CD1c-positive myeloid dendritic cell (primary cell): Measurements from ENCODE around the gene PILRA.
"Not testable (repeated sequence)": the region's sequence is repeated elsewhere in the genome, so short reads cannot be mapped to it uniquely, and the experiment has no call there.

ENCODE experiments used
- DNase-seq: peaks from one replicate; pipeline ENCODE4 v3.0.0-alpha.2; 2016; ENCODE audit errors: extremely low spot score

PILRA gene

GRCh38 chr7:100358027-100358856 lies 15.0 kb upstream of the PILRA start, which contains the start of gene PILRB:
Gene PILRB, plus strand, starts transcription at chr7:100358117. Its CDS starts 186 bp downstream, at chr7:100358303.
- no peak for DNase-seq

- no peak for DNase-seq
These were observed 14.5 kb upstream of the PILRA start for GRCh38 chr7:100358857-100359212.

DNA sequence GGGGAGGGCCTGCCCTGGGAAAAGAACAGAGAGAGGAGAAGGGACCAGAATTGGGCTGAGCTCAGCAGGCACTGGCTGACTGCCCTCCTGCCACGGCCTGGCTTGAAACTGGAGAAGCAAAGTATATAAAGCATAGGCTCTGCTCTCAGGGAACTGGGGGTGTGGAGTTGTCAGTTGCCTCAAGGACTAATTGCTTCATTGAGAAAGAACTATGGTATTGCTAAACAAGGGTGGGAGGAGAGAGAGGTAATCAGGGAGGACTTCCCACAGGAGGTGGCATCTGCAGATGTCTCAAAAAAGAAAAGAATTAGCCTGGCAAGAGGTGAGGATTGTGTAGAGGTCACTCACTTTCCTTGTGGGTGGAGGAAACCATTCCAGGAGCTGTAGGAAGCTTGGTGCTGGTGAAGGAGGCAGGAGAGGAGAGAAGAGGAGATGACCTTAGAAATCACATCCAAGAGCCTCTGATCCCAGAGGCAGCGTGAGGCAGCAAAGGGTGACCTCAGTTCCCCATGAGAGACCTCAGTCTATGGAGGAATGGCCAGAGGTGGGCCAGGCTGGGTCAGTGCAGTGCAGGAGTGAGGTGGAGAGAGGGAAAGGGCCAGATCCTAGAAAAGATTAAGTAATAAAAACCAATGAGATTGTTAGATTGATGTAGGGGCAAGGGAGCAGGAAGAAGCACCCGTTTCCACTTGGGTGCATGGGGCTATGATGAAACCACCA lies 13.0 kb upstream of the PILRA start:
- peak; percentile 34 for DNase-seq

DNA sequence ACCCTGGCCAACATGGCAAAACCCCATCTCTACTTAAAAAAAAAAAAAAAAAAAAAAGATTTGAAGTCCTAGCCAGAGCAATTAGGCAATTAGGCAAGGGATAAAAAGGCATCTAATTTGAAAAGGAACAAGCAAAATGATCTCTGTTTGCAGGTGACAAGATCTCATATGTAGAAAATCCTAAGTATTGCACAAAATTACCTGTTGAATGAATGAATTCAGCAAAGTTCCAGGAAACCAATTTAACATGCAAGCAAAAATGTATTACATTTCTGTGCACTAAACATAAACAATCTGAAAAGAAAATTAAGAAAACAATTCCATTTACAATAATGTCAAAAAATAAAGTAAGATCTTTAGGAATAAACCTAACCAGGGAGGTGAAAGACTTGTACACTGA lies 10.2 kb upstream of the PILRA start:
- DNase-seq: no peak

DNA sequence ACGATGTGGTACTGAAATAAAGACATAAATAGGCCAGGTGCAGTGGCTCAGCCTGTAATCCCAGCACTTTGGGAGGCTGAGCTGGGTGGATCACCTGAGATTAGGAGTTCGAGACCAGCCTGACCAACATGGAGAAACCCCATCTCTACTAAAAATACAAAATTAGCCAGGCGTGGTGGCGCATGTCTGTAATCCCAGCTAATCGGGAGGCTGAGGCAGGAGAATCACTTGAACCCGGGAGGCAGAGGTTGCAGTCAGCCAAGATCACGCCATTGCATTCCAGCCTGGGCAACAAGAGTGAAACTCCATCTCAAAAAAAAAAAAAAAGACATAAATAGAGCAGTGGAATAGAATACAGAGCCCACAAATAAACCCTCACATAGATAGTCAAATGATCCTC lies 9.5 kb upstream of the PILRA start:
- DNase-seq: not testable (repeated sequence)

GRCh38 chr7:100364480-100364879 lies 8.8 kb upstream of the PILRA start:
- DNase-seq: no peak

- DNase-seq: not testable (repeated sequence)
These were observed 7.3 kb upstream of the PILRA start for GRCh38 chr7:100365998-100366367.

- peak; percentile 25 for DNase-seq
These were observed 6.7 kb upstream of the PILRA start for GRCh38 chr7:100366411-100367250.

- DNase-seq: no peak
These were observed 6.1 kb upstream of the PILRA start for GRCh38 chr7:100367251-100367620.

DNA sequence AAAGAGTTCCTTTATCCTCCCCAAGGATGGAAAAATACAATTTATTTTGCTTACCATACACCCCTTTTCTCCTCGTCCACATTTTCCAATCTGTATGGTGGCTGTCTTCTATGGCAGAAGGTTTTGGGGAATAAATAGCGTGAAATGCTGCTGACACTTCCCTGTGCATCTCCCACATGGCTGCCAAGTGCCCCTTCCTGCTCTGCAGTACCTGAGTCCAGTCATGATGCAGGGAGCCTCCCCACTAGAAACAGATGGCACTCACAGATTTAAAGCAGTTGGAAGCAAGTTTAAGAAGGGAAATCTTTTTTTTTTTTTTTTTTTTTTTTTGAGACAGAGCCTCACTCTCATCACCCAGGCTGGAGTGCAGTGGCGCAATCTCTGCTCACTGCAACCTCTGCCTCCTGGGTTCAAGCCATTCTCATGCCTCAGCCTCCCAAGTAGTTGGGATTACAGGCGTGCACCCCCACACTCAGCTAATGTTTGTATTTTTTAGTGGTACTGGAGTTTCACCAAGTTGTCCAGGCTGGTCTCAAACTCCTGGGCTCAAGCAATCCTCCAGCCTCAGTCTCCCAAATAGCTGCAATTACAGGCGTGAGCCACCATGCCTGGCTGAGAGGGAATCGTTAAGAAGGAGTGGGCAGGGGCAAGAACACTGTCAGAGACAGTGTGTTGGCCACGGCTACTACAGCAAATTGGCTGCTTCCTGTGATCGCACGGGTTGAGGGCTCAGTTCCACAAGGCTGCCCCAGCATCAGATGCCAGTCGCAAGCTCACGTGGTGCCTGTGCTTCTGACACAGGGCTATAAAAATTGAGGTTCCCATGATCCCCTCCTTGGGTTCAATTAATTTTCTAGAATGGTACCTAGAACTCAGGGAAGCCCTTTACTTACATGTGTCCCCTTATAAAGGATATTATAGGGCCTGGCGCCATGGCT lies 5.3 kb upstream of the PILRA start:
- peak; percentile 64 for DNase-seq

- peak; percentile 95 for DNase-seq
These were observed 4.2 kb upstream of the PILRA start for GRCh38 chr7:100369105-100369504.

- no peak for DNase-seq
These were observed 3.0 kb upstream of the PILRA start for GRCh38 chr7:100370303-100370702.

DNA sequence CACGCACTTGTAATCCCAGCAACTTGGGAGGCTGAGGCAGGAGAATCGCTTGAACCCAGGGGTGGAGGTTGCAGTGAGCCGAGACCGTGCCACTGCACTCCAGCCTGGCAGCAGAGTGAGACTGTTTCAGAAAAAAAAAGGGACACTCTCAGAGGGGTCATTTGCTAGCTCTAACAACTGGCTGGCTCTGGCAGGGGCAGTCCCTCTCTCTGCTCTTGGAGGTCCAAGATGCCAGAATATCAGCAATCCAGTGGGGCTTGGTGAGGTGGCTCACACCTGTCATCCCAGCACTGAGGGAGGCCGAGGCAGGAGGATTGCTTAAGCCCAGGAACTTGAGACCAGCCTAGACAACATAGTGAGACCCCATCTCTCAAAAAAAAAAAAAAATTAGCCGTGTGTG lies 2.5 kb upstream of the PILRA start:
- DNase-seq: no peak

GRCh38 chr7:100371561-100372171 lies 1.6 kb upstream of the PILRA start:
- DNase-seq: no peak

- peak; percentile 90 for DNase-seq
These were observed 1.0 kb upstream of the PILRA start for GRCh38 chr7:100372256-100372655.

DNA sequence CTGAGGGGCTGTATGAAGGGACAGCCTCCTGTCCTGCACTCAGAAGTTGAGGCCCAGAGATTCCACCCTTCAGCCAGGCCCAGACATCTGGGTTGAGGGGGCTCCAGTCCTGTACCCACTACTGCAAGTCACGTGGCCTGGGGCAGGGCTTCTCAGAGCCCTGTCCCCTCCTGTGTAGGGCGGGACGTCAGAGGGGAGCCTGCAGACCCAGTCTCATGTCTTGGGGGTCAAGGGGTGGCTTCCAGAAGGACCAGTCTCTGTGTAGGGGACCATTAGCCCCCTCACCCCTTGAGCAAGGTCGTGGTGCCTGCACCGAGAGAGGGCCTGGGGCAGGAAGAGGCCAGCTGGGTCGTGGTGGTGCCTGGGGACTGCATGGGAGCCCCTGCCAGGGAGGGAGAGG lies 593 bp upstream of the PILRA start:
- no peak for DNase-seq

DNA sequence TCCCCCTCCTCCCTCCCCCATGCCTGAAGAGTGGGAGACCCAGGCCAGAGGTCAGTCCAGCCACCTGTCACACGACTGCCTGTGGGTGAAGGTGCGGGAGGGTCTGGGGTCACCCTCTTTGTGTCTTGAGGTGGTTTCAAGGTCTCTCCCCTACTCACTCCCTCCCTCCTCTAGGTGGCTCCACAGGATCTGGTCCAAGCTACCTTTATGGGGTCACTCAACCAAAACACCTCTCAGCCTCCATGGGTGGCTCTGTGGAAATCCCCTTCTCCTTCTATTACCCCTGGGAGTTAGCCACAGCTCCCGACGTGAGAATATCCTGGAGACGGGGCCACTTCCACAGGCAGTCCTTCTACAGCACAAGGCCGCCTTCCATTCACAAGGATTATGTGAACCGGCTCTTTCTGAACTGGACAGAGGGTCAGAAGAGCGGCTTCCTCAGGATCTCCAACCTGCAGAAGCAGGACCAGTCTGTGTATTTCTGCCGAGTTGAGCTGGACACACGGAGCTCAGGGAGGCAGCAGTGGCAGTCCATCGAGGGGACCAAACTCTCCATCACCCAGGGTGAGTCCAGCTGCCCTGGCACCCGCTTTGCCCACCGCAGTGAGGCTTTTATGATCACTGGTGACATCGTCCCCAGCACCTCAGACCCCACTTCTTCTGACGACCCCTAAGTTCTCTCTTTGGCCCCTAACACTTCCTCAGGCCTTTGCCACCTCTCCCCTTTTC lies 747 bp downstream of the PILRA start:
- DNase-seq: not testable (repeated sequence)

GRCh38 chr7:100374601-100375000 lies 1.3 kb downstream of the PILRA start:
- DNase-seq: no peak

GRCh38 chr7:100376066-100376465 lies 2.8 kb downstream of the PILRA start:
- DNase-seq: no peak

- no peak for DNase-seq
These were observed 4.9 kb downstream of the PILRA start for GRCh38 chr7:100378114-100378755.
